Muscle layer of duodenum (tissue), 2 donors: ENCODE data around the gene DYNLT2.

Experiments
- H3K27ac ChIP-seq: one replicate; pipeline ENCODE4 v1.7.0; 2013; ENCODE audit warnings: mild to moderate bottlenecking, low read length
- H3K27me3 ChIP-seq: one replicate; pipeline ENCODE4 v1.7.0; 2013; ENCODE audit warnings: low read depth, mild to moderate bottlenecking, control low read depth, low read length
- H3K36me3 ChIP-seq, 2 donors: one replicate each; pipeline ENCODE4 v1.7.0; 2013; ENCODE audit warnings: low read length in 2 of 2, control low read depth in 1 of 2, mild to moderate bottlenecking in 1 of 2; ENCODE audit not compliant: insufficient read depth in 2 of 2, control insufficient read depth in 1 of 2
- H3K4me1 ChIP-seq, 2 donors: one replicate each; pipeline ENCODE4 v1.7.0; 2013; ENCODE audit warnings: low read length in 2 of 2, mild to moderate bottlenecking in 2 of 2, control low read depth in 1 of 2, moderate library complexity in 1 of 2; ENCODE audit not compliant: insufficient read depth in 2 of 2, control insufficient read depth in 1 of 2
- H3K4me3 ChIP-seq, 2 donors: one replicate each; pipeline ENCODE4 v1.7.0; 2013; ENCODE audit warnings: low read length in 2 of 2, low read depth in 1 of 2, mild to moderate bottlenecking in 1 of 2
- H3K9me3 ChIP-seq, 2 donors: one replicate each; pipeline ENCODE4 v1.7.0; 2013; ENCODE audit warnings: low read length in 2 of 2, control low read depth in 1 of 2, mild to moderate bottlenecking in 1 of 2; ENCODE audit not compliant: control insufficient read depth in 1 of 2
- donor health status: healthy.

Gene DYNLT2, protein sequence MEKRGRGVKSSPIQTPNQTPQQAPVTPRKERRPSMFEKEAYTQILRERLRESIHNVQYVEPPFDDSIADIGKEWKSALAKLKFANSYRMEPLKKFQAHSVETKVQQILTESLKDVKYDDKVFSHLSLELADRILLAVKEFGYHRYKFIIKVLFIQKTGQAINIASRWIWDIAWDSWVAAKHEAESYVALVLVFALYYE

GRCh38 chr6:169751242-169752073, at the start of gene DYNLT2, which contains the start of gene ERMARD:
TSS of gene DYNLT2 (minus strand) at chr6:169751572. CDS start at chr6:169751458, 114 bp downstream.
TSS of gene ERMARD (plus strand) at chr6:169751622. CDS start at chr6:169751658, 36 bp downstream.
- Histone ChIP-seq H3K9me3 (peaks cover 0 to 3% of the 10 kb centered on the region in 2 donors), H3K4me3 (peak within 1 kb of the TSS; percentile 80 to 84), H3K27me3 (no peaks in the 10 kb centered on the region), H3K27ac (peak within 1 kb of the TSS; percentile 94), H3K4me1 (peaks cover 14 to 20% of the 10 kb centered on the region in 2 donors), H3K36me3 (no peaks in the 10 kb centered on the region)

DNA sequence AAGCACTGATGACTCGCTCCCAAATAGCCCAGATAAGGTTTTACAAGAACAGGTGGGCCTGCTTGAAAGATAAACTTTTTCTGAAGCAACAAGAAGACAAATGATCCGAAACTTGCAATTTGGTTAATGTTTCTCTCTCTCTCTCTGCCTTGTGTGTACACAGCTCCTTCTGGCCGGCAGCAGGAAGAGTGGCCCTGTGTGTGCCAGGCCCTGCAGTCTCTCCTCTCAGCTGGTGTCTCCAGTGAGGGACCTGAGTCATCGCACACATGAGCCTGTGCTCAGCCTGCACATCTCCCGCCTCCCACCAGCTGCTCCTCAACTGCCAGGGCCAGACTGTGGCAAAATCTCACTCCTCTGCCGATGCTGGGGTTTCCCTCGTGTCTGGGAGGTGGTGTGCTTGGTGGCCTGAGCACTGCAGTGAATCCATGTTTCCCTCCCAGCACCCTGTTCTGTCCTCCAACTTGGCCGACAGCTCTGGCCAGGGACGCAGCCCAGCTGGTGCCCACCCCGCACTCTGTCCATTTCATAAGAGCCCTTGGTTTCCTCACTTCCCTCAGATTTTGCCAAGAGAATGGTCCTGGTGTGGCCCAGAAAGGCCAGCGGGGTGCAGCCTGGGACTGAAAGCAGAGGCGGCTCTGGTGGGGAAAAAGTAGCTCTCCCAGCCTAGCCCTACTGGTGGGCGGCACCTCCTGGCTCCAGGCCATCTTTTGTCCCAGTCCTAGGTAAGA, 49.5 kb upstream of the DYNLT2 start:
- H3K36me3 ChIP-seq = no peaks in the 10 kb centered on the region
- H3K9me3 ChIP-seq = no peaks in the 10 kb centered on the region
- H3K27me3 ChIP-seq = peaks cover 9% of the 10 kb centered on the region
- no peak overlapping the region for H3K27ac ChIP-seq
- H3K4me3 ChIP-seq = no peak overlapping the region
- peaks cover 8 to 18% of the 10 kb centered on the region in 2 donors for H3K4me1 ChIP-seq

DNA sequence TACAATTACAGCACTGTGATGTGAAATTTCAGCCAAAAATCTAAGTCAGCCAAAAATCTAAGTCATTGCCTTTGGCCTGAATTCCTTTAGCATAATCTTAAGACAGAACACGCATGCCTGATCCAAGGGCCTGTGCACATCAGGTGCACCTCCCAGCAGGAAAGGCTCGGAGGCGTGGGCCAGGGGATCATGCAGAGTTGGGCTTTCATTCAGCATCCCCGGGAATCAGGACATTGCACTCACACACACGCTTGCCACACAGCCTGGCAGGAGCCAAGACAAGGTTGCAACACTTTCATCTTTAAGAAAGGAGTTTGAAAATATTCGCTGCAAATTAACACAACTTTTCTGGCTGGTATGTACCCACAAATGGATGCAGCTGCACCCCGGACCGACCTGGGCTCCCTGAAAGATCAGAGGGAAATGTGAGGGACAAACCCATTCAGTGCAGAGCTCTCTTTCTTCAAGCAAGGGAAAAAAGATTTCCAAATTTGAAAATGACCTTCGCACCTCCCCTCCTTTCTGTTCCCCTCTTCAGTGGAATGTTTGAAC, 48.8 kb upstream of the DYNLT2 start:
- Histone ChIP-seq H3K4me3 (no peak overlapping the region), H3K27ac (no peak overlapping the region), H3K36me3 (no peaks in the 10 kb centered on the region)

DNA sequence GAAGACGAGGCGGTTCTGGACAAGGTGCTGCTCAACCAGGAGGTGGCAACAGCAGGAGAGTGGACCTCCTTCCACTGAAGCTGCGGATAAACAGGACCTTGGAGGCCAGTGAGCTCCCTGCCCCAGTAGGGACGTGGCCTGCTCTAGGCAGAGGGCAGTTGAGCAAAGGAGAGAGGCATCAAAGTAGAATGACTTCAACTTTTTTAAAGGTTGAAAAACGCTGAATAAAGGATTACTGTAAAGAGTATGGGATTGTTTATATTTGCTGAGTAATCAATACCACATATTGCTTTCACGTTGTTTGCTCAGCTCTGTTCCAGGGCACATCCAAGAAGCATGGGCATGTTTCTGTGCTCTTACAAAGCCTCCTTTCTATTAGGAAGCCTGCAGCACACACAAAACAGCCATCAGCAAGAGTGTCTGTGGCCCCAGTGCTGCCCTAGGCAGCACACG, 48.1 kb upstream of the DYNLT2 start:
- Histone ChIP-seq H3K9me3 (no peaks in the 10 kb centered on the region), H3K4me1 (peaks cover 8 to 18% of the 10 kb centered on the region in 2 donors), H3K36me3 (no peaks in the 10 kb centered on the region), H3K4me3 (no peak overlapping the region), H3K27ac (no peak overlapping the region), H3K27me3 (peaks cover 4% of the 10 kb centered on the region)

More for the DNA sequence above, 48.8 kb upstream of the DYNLT2 start:
- Histone ChIP-seq H3K4me1 (peaks cover 8 to 18% of the 10 kb centered on the region in 2 donors), H3K9me3 (no peaks in the 10 kb centered on the region), H3K27me3 (peaks cover 4% of the 10 kb centered on the region)

DNA sequence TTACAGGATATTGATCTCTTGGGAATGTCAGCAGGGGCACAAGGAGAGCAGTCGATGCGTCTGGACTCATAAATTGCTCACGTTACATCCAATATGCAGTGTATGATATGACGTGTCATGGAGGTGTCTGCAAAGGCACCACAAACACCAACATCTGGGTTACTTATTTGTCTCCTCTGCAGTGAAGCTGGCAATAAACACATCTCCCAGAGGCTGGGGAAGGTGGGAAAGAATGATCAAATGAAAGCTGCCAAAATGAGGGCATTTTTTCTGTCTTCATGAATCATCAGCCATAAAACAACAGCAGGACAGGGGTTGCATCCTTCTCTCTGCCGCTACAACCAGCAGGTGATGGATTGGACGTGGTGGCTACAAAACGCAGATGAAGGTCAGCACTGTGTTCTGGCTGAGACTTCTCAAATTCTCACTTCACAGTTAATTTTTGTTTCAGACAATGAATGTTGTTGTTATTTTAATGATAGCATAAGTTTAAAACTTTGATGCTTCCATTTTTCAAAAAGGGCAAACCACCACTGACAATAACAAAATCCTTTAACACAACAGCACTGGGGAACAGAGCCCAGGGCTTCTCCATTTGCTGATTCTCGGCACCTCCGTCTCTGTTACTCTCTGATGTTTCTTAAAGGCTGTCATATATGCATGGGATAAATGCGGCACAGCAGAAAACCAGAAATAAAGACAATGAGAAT, 47.5 kb upstream of the DYNLT2 start:
- no peak overlapping the region for H3K4me3 ChIP-seq
- H3K27me3 ChIP-seq = no peaks in the 10 kb centered on the region
- peaks cover 8 to 18% of the 10 kb centered on the region in 2 donors for H3K4me1 ChIP-seq
- H3K9me3 ChIP-seq = no peaks in the 10 kb centered on the region
- H3K36me3 ChIP-seq = no peaks in the 10 kb centered on the region
- H3K27ac ChIP-seq = no peak overlapping the region

- H3K4me3 ChIP-seq = no peak overlapping the region
- H3K4me1 ChIP-seq = peaks cover 3 to 17% of the 10 kb centered on the region in 2 donors
- H3K9me3 ChIP-seq = no peaks in the 10 kb centered on the region
- H3K36me3 ChIP-seq = no peaks in the 10 kb centered on the region
- no peak overlapping the region for H3K27ac ChIP-seq
- no peaks in the 10 kb centered on the region for H3K27me3 ChIP-seq
Observed at GRCh38 chr6:169795196-169795595, 43.8 kb upstream of the DYNLT2 start.

- H3K27ac ChIP-seq = no peak overlapping the region
- H3K4me3 ChIP-seq = no peak overlapping the region
Observed at GRCh38 chr6:169794317-169795055, 43.1 kb upstream of the DYNLT2 start.

DNA sequence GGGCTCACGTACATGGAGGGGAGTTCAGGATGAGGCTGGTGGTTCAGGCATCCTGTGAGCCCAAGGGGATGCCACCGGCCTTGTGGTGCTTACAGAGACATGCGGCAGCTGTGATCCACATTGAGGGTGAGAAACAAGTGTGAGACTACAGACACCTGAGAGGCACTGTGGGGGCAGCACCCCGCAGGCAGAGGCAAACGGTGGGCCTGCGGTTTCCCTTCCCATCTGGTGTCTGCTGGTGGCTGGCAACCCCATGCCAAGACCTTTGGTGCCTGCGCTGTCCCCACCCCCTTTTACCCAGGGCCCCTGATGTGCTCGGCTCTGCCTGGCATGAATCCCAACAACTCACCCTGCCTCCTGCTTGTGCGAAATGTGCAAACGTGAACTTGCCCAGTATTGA, 42.0 kb upstream of the DYNLT2 start:
- Histone ChIP-seq H3K27ac (no peak overlapping the region), H3K9me3 (no peaks in the 10 kb centered on the region), H3K4me1 (peaks cover 0 to 17% of the 10 kb centered on the region in 2 donors), H3K36me3 (no peaks in the 10 kb centered on the region), H3K4me3 (no peak overlapping the region), H3K27me3 (no peaks in the 10 kb centered on the region)

More at GRCh38 chr6:169794317-169795055, 43.1 kb upstream of the DYNLT2 start:
- Histone ChIP-seq H3K27me3 (no peaks in the 10 kb centered on the region), H3K4me1 (peaks cover 0 to 15% of the 10 kb centered on the region in 2 donors), H3K9me3 (no peaks in the 10 kb centered on the region), H3K36me3 (no peaks in the 10 kb centered on the region)

- Histone ChIP-seq H3K27me3 (no peaks in the 10 kb centered on the region), H3K4me1 (peaks cover 0 to 17% of the 10 kb centered on the region in 2 donors), H3K27ac (no peak overlapping the region), H3K9me3 (no peaks in the 10 kb centered on the region), H3K36me3 (no peaks in the 10 kb centered on the region), H3K4me3 (no peak overlapping the region)
Observed at GRCh38 chr6:169792306-169793015, 41.1 kb upstream of the DYNLT2 start.
